ENCODE data around the gene PDGFRB. TPM values are rescaled to one million over a fixed set of nuclear protein-coding genes. Genes with fewer than 3 reads are reported as not detected.

The PDGFRB gene
- total and polyA plus RNA-seq, 2 of the 4 experiments (the other 2 are of a cell fraction), result 108 to 124 TPM

- ATAC-seq (ENCODE audit: low read depth), result no peak
- POLR2A ChIA-PET (ENCODE audit: unreplicated experiment), result no interaction called here
- Histone ChIP-seq H3K9ac (ENCODE audit: low read depth, low read length) (no peak overlapping the region), H4K20me1 (ENCODE audit: insufficient read depth, low read length) (no peaks in the 10 kb centered on the region), H2AFZ (replicated peaks; ENCODE audit: low read length, poor library complexity) (no peak overlapping the region), H3K27ac (ENCODE audit: insufficient read depth, low read length) (no peak overlapping the region), H3K4me1 (ENCODE audit: control insufficient read depth, insufficient read depth, low read length) (no peaks in the 10 kb centered on the region), H4K8ac (ENCODE audit: low read depth in 2 of 2, low read length in 2 of 2) (no peak overlapping the region), H2BK120ac (ENCODE audit: low read depth, low read length) (no peak overlapping the region), H3K14ac (replicated peaks; ENCODE audit: low read depth, low read length) (no peak overlapping the region), H3K9me3 (ENCODE audit: control insufficient read depth, insufficient read depth, low read length) (no peaks in the 10 kb centered on the region), H4K5ac (ENCODE audit: low read depth, low read length) (no peak overlapping the region), H2BK15ac (ENCODE audit: low read depth, low read length) (no peak overlapping the region), H3K9me1 (ENCODE audit: insufficient read depth, low read length) (no peaks in the 10 kb centered on the region), H3K23ac (ENCODE audit: low read depth, low read length) (no peak overlapping the region), H3K79me1 (ENCODE audit: low read depth in 1 of 2, low read length in 2 of 2) (no peaks in the 10 kb centered on the region), H3K18ac (ENCODE audit: low read depth, low read length) (no peak overlapping the region), H2AK5ac (ENCODE audit: low read depth, low read length) (no peak overlapping the region), H3K4me2 (ENCODE audit: low read depth, low read length) (no peak overlapping the region), H3K4ac (ENCODE audit: low read depth, low read length) (no peak overlapping the region), H2AK9ac (replicated peaks; ENCODE audit: low read depth, low read length, poor library complexity) (no peak overlapping the region), H4K91ac (ENCODE audit: insufficient read depth, low read depth, low read length) (no peak overlapping the region), H3K27me3 (ENCODE audit: control insufficient read depth, insufficient read depth, low read length) (peaks cover 4% of the 10 kb centered on the region), H2BK20ac (ENCODE audit: low read depth, low read length) (no peak overlapping the region), H2BK5ac (ENCODE audit: low read depth, low read length, poor library complexity, severe bottlenecking) (no peak overlapping the region), H3K4me3 (ENCODE audit: insufficient read depth, low read depth, low read length) (no peak overlapping the region), H3K36me3 (ENCODE audit: control insufficient read depth, insufficient read depth, low read length) (no peaks in the 10 kb centered on the region), H3K56ac (ENCODE audit: extremely low read depth, insufficient read depth, low read length) (no peak overlapping the region)
- CTCF ChIA-PET, result no interaction called here
- dilution Hi-C loops (cut with HindIII; ENCODE audit: low sequenced_read_pairs, unreplicated experiment) (no loop called here), in situ Hi-C loops (cut with MboI; ENCODE audit: low sequenced_read_pairs) (no loop called here), intact Hi-C loops (cut with micrococcal nuclease) (no loop called here)
- no peak for TF ChIP-seq CHD1 (IDR thresholded peaks at IDR 0.05; ENCODE audit: low read depth, low read length)
- TF ChIP-seq POLR2A (IDR thresholded peaks at IDR 0.05; ENCODE audit: low read depth, low read length), result no peak
- TF ChIP-seq CEBPB (IDR thresholded peaks at IDR 0.05; ENCODE audit: low read depth, low read length), result no peak
- no peak for TF ChIP-seq RCOR1 (IDR thresholded peaks at IDR 0.05; ENCODE audit: insufficient replicate concordance, low read length)
- TF ChIP-seq RFX5 (IDR thresholded peaks at IDR 0.05; ENCODE audit: low read depth, low read length), result no peak
- TF ChIP-seq MAZ (IDR thresholded peaks at IDR 0.05; ENCODE audit: borderline replicate concordance, low read depth, low read length), result no peak
- TF ChIP-seq SMC3 (IDR thresholded peaks at IDR 0.05; ENCODE audit: low read depth, low read length), result no peak
- TF ChIP-seq CTCF (conservative IDR thresholded peaks at IDR 0.05; ENCODE audit: low read depth, low read length), result no peak
- TF ChIP-seq MXI1 (IDR thresholded peaks at IDR 0.05; ENCODE audit: borderline replicate concordance, low read depth, low read length), result no peak
- TF ChIP-seq NFE2L2 (IDR thresholded peaks at IDR 0.05; ENCODE audit: low read depth, low read length), result no peak
- TF ChIP-seq BHLHE40 (IDR thresholded peaks at IDR 0.05; ENCODE audit: low read depth, low read length), result no peak
- no peak for TF ChIP-seq USF2 (IDR thresholded peaks at IDR 0.05; ENCODE audit: low read depth, low read length)
- no peak for TF ChIP-seq FOS (IDR thresholded peaks at IDR 0.05; ENCODE audit: low read depth, low read length)
- TF ChIP-seq ELK1 (IDR thresholded peaks at IDR 0.05; ENCODE audit: borderline replicate concordance, low read depth, low read length), result no peak
- no peak for TF ChIP-seq MAFK (IDR thresholded peaks at IDR 0.05; ENCODE audit: low read depth, low read length)
- TF ChIP-seq RAD21 (IDR thresholded peaks at IDR 0.05; ENCODE audit: low read length), result no peak
- no peak for DNase-seq
- no TSS peak for BruUV-seq (replicated peaks)
Measured at GRCh38 chr5:150097152-150097551, 58.5 kb downstream of the PDGFRB start.
